ENCODE measurements around the gene COMP. TPM values are rescaled to one million over a fixed set of nuclear protein-coding genes. Genes with fewer than 3 reads are reported as not detected.

The COMP gene
- total and polyA plus RNA-seq, 10 of the 15 experiments (the other 5 are each of a cell fraction or from before 2014, with no cell fraction given) = 0.17 TPM; not detected in 9

- in situ Hi-C loops (cut with MboI) = no loop called here
- BruUV-seq (replicated peaks) = no TSS peak
- FAIRE-seq = no peak
- Histone ChIP-seq H3K27ac (ENCODE audit: control insufficient read depth, insufficient read depth) (no peak overlapping the region), H2AFZ (ENCODE audit: control insufficient read depth, low read depth, low read length) (no peak overlapping the region), H3K4me2 (ENCODE audit: control insufficient read depth, insufficient read depth) (no peak overlapping the region), H3K27me3 (replicated peaks in 1 of 2; ENCODE audit: control insufficient read depth in 2 of 2, insufficient read depth in 2 of 2, low read length in 1 of 2) (no peaks in the 10 kb centered on the region), H3K79me2 (ENCODE audit: control insufficient read depth, insufficient read depth, low read length) (no peaks in the 10 kb centered on the region), H3K9me3 (replicated peaks; ENCODE audit: control insufficient read depth, insufficient read depth, low read length) (no peaks in the 10 kb centered on the region), H3K9ac (ENCODE audit: control insufficient read depth, insufficient read depth, low read length) (no peak overlapping the region), H3K4me3 (no peak overlapping the region), H3K4me1 (ENCODE audit: control insufficient read depth, insufficient read depth, low read length) (no peaks in the 10 kb centered on the region), H3K36me3 (ENCODE audit: control insufficient read depth in 2 of 2, insufficient read depth in 2 of 2, low read length in 1 of 2) (no peaks in the 10 kb centered on the region), H4K20me1 (ENCODE audit: control insufficient read depth, insufficient read depth) (no peaks in the 10 kb centered on the region)
- ATAC-seq = peak; percentile 82
- ChIA-PET CTCF (interaction anchor here (0.7 to 3.8 kb wide), 4 partner anchors 76 to 216 kb away, joined by 3 to 29 read pairs (median 4); no protein-coding TSS in a partner anchor), POLR2A (no interaction called here), RAD21 (ENCODE audit: unreplicated experiment) (interaction anchor here (0.5 to 1.8 kb wide), 3 partner anchors 75 to 152 kb away, joined by 3 to 12 read pairs (median 3); no protein-coding TSS in a partner anchor), SMC1A (ENCODE audit: uncharacterized antibody, unreplicated experiment) (interaction anchor here (1.3 kb wide), 1 partner anchor 75 kb away, joined by 6 read pairs; no protein-coding TSS in a partner anchor)
- intact Hi-C loops (cut with micrococcal nuclease; ENCODE audit: unreplicated experiment) = loop anchor here (5.0 kb wide), 1 partner anchor 76 kb away; no protein-coding TSS in a partner anchor
- 66% methylated on average over 36 of the region's 36 CpGs for WGBS (ENCODE audit: insufficient coverage, insufficient replicate concordance, low lambda C conversion rate, missing lambda C conversion rate)
- TF ChIP-seq POLR2AphosphoS2 (IDR thresholded peaks at IDR 0.05; ENCODE audit: low read depth, low read length) (no peak), EGR1 (IDR thresholded peaks at IDR 0.05; ENCODE audit: borderline replicate concordance in 1 of 2, low read depth in 2 of 2, low read length in 2 of 2) (no peak), CEBPB (IDR thresholded peaks at IDR 0.05; ENCODE audit: borderline replicate concordance in 1 of 2, low read depth in 2 of 2, low read length in 2 of 2) (no peak), SMC3 (IDR thresholded peaks at IDR 0.05; ENCODE audit: borderline replicate concordance, low read length) (peak; percentile 37; the same call in 1 of the 2 replicates), RAD21 (IDR thresholded peaks at IDR 0.05; ENCODE audit: insufficient read depth, low read depth, low read length) (peak; percentile 43)
- TF ChIP-seq, protein P1, sequence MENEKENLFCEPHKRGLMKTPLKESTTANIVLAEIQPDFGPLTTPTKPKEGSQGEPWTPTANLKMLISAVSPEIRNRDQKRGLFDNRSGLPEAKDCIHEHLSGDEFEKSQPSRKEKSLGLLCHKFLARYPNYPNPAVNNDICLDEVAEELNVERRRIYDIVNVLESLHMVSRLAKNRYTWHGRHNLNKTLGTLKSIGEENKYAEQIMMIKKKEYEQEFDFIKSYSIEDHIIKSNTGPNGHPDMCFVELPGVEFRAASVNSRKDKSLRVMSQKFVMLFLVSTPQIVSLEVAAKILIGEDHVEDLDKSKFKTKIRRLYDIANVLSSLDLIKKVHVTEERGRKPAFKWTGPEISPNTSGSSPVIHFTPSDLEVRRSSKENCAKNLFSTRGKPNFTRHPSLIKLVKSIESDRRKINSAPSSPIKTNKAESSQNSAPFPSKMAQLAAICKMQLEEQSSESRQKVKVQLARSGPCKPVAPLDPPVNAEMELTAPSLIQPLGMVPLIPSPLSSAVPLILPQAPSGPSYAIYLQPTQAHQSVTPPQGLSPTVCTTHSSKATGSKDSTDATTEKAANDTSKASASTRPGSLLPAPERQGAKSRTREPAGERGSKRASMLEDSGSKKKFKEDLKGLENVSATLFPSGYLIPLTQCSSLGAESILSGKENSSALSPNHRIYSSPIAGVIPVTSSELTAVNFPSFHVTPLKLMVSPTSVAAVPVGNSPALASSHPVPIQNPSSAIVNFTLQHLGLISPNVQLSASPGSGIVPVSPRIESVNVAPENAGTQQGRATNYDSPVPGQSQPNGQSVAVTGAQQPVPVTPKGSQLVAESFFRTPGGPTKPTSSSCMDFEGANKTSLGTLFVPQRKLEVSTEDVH (IDR thresholded peaks at IDR 0.05; ENCODE audit: low read depth, partially characterized antibody) = no peak
- TF ChIP-seq, protein P2, sequence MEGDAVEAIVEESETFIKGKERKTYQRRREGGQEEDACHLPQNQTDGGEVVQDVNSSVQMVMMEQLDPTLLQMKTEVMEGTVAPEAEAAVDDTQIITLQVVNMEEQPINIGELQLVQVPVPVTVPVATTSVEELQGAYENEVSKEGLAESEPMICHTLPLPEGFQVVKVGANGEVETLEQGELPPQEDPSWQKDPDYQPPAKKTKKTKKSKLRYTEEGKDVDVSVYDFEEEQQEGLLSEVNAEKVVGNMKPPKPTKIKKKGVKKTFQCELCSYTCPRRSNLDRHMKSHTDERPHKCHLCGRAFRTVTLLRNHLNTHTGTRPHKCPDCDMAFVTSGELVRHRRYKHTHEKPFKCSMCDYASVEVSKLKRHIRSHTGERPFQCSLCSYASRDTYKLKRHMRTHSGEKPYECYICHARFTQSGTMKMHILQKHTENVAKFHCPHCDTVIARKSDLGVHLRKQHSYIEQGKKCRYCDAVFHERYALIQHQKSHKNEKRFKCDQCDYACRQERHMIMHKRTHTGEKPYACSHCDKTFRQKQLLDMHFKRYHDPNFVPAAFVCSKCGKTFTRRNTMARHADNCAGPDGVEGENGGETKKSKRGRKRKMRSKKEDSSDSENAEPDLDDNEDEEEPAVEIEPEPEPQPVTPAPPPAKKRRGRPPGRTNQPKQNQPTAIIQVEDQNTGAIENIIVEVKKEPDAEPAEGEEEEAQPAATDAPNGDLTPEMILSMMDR (IDR thresholded peaks at IDR 0.05 in 2 of 3, conservative IDR thresholded peaks at IDR 0.05 in 1 of 3; ENCODE audit: control insufficient read depth in 2 of 3, extremely low read depth in 1 of 3, insufficient read depth in 1 of 3, low read depth in 3 of 3, low read length in 3 of 3) = peak; percentile 38 to 60 (median 57); a peak in 4 of 6 replicates
- no peak for DNase-seq (ENCODE audit: low read depth, low spot score)
These were observed 19.5 kb downstream of the COMP start for GRCh38 chr19:18771328-18772242.

Data from GM12878 (cell line).